ENCODE results near the gene RPP21. TPM values are rescaled to one million over a fixed set of nuclear protein-coding genes. Genes with fewer than 3 reads are reported as not detected.

The RPP21 gene
- total RNA-seq, 3 donors from 2014 or later, result 34.9 to 66.8 (median 35.1) TPM

DNA sequence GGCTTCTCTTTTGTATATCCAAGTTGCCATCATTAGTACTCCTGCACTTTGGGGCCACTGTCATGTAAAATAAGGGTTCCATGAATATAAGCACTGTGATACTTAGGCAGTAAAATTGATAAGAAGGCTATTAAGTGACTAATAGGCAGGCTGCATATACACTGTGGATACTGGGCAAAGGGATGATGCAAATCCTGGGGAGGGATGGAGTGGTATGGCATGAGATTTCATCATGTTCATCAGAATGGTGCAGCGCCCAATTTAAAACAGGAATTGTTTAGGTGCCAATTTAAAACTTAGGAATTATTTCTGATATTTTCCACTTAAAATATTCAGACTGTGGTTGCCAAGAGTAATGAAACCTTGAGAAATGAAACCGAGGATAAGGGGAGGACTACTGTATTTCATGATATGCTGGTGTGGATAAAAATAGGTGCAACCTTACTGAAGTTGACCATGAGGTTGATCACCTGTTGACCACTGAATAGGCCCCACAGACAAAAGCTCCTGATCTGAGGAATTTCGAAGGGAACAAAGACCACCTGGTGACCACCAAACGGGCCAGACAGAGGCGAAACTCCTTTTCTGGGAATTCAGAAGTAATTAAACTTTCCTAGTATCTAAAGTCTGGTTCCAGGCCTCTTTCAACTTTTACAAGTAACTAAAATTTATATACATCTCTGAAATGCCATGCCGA is 23.1 kb upstream of the RPP21 start:
- H3K4me1 ChIP-seq (ENCODE audit: low read depth), result peaks cover 25% of the 10 kb centered on the region
- no peaks in the 10 kb centered on the region for H3K36me3 ChIP-seq (ENCODE audit: low read depth)
- intact Hi-C loops (cut with DNase I, micrococcal nuclease), result no loop called here
- H3K4me3 ChIP-seq, result no peak overlapping the region
- H3K9me3 ChIP-seq, result no peaks in the 10 kb centered on the region
- no peak for ATAC-seq
- TF ChIP-seq, protein P1, sequence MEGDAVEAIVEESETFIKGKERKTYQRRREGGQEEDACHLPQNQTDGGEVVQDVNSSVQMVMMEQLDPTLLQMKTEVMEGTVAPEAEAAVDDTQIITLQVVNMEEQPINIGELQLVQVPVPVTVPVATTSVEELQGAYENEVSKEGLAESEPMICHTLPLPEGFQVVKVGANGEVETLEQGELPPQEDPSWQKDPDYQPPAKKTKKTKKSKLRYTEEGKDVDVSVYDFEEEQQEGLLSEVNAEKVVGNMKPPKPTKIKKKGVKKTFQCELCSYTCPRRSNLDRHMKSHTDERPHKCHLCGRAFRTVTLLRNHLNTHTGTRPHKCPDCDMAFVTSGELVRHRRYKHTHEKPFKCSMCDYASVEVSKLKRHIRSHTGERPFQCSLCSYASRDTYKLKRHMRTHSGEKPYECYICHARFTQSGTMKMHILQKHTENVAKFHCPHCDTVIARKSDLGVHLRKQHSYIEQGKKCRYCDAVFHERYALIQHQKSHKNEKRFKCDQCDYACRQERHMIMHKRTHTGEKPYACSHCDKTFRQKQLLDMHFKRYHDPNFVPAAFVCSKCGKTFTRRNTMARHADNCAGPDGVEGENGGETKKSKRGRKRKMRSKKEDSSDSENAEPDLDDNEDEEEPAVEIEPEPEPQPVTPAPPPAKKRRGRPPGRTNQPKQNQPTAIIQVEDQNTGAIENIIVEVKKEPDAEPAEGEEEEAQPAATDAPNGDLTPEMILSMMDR (IDR thresholded peaks at IDR 0.05), result no peak
- DNase-seq, result no peak

DNA sequence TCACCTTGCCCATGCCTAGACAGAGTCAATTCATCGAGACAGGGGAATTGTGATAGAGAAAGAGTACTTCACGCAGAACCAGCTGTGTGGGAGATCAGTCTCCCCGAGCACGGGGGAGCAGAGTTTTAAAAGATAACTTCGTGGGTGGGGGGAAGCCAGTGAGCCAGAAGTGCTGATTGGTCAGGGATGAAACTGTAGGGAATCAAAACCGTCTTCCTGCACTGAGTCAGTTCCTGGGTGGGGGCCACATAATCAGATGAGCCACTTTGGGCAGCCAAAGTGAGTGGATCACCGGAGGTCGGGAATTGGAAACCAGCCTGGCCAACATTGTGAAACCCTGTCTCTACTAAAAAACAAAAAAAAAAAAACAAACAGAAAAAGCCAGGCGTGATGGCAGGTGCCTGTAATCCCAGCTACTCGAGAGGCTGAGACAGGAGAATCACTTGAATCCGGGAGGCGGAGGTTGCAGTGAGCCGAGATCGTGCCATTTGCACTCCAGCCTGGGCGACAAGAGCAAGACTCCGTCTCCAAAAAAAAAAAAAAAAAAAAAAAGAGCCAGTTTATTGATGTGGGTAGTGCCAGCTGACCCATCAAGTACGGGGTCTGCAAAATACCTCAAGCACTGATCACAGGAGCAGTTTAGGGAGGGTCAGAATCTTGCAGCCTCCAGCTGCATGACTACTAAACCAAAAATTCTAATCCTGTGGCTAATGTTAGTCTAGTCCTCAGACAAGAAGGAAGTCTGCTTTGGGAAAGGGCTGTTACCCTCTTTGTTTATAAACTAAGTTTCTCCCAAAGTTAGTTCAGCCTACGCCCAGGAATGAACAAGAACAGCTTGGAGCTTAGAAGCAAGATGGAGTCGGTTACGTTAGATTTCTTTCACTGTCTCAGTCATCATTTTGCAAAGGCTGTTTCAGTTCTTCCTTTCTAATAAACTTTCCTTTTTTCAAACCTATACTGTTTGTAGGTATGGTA is 22.1 kb upstream of the RPP21 start:
- H3K4me3 ChIP-seq, result no peak overlapping the region
- no peak for ATAC-seq
- TF ChIP-seq, protein P1 (IDR thresholded peaks at IDR 0.05), result no peak
- no peak for DNase-seq
- intact Hi-C loops (cut with DNase I, micrococcal nuclease), result no loop called here
- peaks cover 28% of the 10 kb centered on the region for H3K4me1 ChIP-seq (ENCODE audit: low read depth)
- no peaks in the 10 kb centered on the region for H3K9me3 ChIP-seq
- H3K36me3 ChIP-seq (ENCODE audit: low read depth), result no peaks in the 10 kb centered on the region

DNA sequence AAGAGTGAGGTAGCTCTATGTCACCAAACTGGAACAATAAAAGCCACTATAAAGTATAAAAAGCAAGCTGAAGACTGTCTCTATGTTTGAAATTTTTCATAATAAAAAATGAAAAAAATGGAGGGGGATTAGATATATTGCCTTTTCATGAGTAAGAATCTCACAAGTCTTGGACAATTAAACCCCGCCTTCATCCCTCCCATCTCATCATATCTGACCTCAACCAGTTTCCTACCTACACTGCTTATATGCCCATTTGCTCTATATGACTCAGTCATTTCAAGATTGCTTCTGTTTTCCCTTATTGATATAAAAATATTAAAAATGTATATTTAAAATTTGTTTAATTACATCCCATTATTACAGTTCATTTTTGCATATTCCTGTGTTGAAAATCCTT is 21.1 kb upstream of the RPP21 start:
- ATAC-seq, result no peak
- intact Hi-C loops (cut with DNase I, micrococcal nuclease), result no loop called here
- Histone ChIP-seq H3K4me3 (no peak overlapping the region), H3K9me3 (no peaks in the 10 kb centered on the region), H3K36me3 (ENCODE audit: low read depth) (no peaks in the 10 kb centered on the region), H3K4me1 (ENCODE audit: low read depth) (peaks cover 19% of the 10 kb centered on the region)
- TF ChIP-seq, protein P1 (IDR thresholded peaks at IDR 0.05), result no peak
- DNase-seq, result no peak

DNA sequence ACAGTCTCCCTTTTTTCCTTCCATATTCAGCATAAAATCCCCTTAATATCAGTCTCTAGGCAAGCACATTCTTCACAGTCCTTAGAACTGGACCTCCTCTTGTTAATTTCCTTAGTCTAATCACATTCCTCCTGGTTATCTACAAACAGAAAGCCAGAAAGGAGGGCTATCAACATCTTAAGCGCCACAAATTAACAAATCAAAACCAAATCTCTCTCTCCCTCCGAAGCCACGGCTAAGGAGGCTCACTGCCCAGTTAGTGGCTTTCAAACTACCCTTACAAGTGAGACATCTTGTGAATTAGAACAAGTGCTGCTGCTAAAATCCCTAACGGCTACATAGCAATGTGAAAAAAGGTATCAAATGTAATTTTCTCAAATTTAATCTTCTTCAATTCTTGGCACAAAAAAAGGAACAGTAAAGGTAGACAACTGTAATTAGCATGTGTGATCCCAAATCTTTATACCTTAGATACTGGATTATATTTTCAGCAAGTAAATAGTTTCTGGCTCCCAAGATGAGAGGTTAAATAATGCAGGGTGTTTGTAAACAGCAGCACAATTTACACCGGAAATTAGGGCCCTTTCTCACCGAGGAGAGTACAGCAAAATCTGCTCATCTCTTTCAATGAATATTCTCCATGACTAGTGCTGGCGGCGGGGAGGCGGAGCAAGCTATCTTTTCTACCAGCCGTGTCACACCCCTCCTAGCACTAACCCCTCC is 19.6 kb upstream of the RPP21 start:
- H3K36me3 ChIP-seq (ENCODE audit: low read depth), result no peaks in the 10 kb centered on the region
- TF ChIP-seq, protein P1 (IDR thresholded peaks at IDR 0.05), result no peak
- H3K4me3 ChIP-seq, result peak overlapping the region; percentile 85
- peak in 1 of 3 donors; percentile 72 for DNase-seq
- intact Hi-C loops (cut with DNase I, micrococcal nuclease), result no loop called here
- H3K4me1 ChIP-seq (ENCODE audit: low read depth), result peaks cover 18% of the 10 kb centered on the region
- no peaks in the 10 kb centered on the region for H3K9me3 ChIP-seq
- ATAC-seq, result peak; percentile 60

DNA sequence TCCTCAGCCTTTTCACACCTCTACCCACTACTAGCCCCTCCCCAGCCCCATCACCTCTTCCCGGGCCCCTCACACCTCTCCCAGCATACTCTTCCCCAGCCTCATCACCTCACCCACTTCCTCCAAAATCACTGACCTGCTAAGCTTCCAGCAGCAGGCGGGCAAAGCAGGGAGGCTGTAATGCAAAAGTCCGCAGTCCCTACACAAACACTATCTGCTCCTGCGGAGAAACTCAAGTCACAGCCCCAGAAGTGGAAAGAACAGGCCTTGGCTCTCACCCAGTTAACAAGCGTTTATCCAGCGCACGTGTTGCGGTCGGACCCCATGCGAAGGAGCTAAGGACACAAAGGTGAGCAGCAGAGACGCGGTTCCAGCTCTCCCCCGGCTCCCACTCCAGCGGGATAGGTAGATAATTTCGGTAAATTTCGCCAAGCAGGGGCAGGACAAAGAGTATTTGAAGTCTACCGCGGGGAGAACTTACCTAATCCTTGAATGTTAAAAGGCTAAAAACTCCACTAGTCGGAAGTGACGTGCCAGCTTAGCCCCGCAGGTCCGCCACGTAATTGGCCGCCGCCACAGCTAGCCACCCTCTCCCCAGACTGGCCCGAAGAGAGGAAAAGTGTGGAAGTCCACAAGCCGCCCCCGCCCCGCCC is 19.0 kb upstream of the RPP21 start:
- intact Hi-C loops (cut with DNase I, micrococcal nuclease), result no loop called here
- peak in 2 of 3 donors; percentile 65 to 76 for DNase-seq

More for the DNA sequence above, 19.0 kb upstream of the RPP21 start:
- peak; percentile 81 for ATAC-seq
- Histone ChIP-seq H3K9me3 (no peaks in the 10 kb centered on the region), H3K36me3 (ENCODE audit: low read depth) (no peaks in the 10 kb centered on the region), H3K4me1 (ENCODE audit: low read depth) (peaks cover 18% of the 10 kb centered on the region), H3K4me3 (peak overlapping the region; percentile 85)
- TF ChIP-seq, protein P1 (IDR thresholded peaks at IDR 0.05), result no peak
